Measurements from ENCODE around the gene FYTTD1.

GRCh38 chr3:197706658-197707057 lies 43.0 kb upstream of the FYTTD1 start:
- TF ChIP-seq CTCF (IDR thresholded peaks at IDR 0.05), result no peak
- TF ChIP-seq EP300 (IDR thresholded peaks at IDR 0.05), result no peak

Data from upper lobe of left lung (tissue), 4 donors.